Fibroblast of skin of back (primary cell): Measurements from ENCODE around the gene RAB11FIP4.

ENCODE experiments used
- DNase-seq: peaks from one replicate; pipeline ENCODE4 v3.0.0-alpha.2; 2013

The RAB11FIP4 gene

DNA sequence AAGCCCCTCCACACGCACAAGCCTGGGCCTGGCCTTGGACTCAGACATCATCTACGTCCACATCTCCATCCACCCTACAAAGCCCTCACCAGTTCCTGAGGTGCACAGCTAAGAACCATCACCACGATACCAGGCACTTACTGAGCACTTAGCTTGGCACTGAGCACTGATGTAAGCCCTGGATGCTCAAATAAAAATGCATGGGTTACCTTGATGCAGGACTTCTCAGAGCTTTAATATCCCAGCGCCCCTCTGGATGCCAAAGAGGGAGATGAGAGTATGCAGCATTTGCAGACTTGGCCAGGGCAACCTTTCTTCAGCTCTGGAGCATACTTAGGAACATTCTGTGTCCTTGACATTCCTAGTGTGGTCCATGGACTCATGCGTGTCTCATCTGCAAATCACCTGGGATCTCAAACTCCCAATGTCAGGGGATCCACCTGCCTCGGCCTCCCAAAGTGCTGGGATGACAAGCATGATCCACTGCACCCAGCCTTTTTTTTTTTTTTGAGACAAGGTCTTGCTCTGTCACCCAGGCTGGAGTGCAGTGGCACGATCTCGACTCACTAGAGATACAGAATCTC is 69.8 kb downstream of the RAB11FIP4 start:
- DNase-seq = no peak

DNA sequence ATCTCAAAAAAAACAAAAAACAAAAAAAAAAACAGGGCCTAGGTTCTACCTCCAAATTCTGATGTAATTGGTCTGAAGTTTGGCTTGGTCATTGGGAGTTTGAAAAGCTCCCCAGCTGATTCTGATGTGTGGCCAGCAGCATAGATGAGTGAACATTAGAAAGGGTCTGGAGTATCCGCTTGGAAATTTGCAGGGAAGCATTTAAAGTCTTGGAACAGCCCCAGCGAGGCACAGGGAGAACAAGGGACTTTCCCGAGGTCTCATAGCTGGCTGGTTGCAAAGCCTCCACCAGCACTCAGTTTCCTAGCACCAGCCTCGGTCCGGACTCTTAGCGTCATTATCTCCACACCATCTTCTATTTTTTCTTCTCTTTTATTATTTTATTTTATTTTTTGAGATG is 70.8 kb downstream of the RAB11FIP4 start:
- DNase-seq = no peak

DNA sequence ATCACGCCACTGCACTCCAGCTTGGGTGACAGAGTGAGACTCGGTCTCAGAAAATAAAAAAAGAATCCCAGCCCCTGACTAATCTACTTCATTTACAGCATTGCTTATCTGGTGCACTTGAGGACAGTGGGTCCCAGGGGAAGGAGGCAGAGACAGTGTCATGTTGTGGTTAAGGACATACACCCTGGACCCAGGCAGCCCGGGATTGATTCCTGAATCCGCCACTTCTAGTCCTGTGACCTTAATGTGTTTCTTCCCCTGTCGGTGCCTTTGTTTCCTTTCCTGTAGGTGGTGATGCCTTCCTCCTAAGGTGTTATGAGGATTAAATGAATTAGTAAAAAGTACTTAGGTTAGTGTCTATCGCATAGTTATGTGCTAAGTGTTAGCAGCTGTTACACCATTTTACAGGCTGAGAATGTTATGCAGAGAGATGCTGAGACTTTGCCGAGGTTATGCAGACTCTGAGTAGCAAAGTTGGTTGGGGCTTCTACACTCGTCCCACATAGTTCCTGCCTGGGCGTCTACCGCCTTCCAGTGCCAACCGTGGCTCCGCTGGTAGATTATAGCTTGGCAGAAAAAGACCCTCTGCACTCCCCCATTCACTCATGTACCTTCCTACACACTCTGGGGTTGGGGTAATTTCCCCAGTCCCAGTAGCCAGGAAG is 74.8 kb downstream of the RAB11FIP4 start:
- peak; percentile 19 for DNase-seq

DNA sequence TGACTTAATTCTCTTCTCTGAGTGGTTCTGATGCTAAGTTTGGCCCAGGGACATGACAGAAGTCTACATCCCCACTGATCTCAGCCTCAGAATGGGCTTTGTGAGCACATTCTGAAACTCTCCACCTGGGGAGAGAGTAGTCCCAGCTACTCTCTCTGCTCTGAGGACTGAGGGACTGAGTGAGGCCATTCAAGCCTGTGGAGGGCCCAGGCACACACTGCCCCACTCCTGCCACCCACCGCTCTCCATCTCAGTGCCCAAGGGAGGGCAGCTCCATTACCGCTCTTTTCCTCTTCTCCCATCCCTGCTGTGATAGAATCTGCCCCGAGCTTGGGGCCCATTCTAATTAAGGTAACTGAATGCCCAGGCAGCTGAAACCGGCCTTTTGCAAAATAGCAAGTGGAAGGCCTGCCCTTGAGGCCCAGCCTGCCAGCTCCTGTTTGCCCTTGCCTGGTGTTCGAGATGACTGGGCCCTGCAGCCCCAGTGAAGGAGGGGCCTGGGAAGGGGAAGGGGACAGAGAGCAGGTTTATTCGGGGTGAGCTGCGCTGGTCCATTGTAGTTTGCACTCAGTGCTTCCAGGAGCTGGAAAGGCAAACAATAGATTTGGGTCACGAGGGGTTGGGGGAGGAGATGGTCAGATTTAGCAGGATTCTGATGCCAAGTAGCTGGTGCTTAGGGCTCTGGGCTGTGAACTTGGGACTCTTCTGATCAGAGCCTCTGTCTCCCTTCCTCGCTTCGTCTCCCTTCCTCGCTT is 76.2 kb downstream of the RAB11FIP4 start:
- DNase-seq = no peak

DNA sequence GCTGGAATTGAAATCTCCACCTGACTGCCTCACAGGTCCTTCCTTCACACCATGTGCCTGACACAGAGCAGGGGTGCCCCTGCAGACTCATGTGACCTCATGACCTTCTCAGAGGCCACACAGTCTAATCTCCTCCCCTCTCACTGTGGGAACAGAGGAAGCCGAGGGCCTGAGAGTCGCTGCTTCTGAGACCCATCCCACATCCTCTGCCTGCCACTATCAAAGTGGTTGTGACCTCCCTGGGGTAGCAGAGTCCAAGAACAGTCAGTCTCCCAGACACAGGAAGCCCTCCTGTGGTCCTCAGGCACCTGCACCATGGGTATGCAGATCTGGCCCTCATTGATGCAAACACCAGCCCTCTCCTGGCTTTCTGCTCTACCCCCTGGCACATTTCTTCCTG is 78.5 kb downstream of the RAB11FIP4 start:
- no peak for DNase-seq

DNA sequence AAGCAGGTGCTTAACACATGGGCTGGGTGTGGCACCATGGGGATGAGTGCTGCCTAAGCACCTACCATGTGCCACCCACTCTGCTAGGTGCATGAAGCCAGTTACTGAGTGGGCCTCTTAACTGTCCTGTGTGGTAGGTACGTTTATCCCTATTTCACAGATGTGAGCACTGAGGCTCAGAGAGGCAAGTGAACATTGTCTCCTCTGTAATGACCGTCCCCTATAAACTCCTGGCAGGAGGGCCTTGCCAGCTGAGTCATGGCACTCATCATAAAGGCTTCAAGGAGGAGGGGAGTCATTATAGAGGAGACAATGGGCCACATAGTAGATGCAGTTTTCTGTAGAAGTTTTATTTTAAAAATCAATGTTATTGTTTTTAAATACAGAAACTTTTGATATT is 79.1 kb downstream of the RAB11FIP4 start:
- no peak for DNase-seq

DNA sequence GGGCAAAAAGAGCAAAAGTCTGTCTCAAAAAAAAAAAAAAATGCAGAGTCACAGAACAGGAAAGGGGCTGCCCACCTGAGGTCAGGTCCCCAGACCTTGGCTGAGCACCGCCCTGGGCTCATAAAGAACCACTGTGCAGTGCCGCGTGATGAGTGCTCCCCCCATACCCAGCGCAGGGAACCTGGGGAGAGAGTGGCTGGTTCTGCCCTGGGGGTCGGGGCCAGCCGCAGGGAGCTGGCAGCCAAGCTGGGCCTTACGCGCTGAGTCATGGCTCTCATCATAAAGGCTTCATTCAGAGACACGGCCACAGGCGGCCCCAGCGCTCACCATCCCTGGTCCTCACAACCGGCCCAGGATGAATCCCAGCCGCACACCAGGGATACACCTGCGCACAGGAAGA is 80.7 kb downstream of the RAB11FIP4 start:
- no peak for DNase-seq

DNA sequence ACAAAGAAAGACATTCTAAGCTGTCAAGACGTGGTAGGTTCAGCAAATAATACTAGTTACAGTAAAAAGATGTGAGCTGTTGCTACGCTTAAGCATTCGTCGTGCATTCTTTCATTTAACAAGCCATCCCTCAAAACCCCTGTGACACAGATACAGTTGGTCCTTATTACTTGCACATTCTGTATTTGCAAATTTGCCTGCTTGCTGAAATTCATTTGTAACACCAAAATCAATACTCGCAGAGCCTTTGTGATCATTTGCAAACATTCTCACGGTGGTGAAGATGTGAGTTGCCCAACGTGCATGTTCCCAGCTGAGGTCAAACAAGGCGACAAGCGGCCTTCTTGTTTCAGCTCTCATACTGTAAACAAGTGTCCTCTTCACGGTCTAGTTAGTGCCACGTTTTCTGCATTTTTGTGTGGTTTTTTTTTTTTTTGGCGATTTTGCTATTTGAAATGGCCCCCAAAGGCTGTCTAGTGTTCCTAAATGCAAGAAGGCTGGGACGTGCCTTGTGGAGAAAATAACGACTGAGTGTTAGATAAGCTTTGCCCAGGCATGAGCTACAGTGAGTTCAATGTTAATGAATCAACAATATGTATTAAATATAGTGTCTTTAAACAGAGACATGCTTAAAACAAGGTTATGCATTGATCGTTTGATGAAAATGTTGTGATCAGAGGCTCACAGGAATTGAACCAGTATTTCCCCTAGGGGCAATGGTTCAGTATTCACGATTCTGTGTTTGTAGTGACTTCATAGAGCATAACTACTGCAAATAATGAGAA is 84.1 kb downstream of the RAB11FIP4 start:
- DNase-seq = no peak

DNA sequence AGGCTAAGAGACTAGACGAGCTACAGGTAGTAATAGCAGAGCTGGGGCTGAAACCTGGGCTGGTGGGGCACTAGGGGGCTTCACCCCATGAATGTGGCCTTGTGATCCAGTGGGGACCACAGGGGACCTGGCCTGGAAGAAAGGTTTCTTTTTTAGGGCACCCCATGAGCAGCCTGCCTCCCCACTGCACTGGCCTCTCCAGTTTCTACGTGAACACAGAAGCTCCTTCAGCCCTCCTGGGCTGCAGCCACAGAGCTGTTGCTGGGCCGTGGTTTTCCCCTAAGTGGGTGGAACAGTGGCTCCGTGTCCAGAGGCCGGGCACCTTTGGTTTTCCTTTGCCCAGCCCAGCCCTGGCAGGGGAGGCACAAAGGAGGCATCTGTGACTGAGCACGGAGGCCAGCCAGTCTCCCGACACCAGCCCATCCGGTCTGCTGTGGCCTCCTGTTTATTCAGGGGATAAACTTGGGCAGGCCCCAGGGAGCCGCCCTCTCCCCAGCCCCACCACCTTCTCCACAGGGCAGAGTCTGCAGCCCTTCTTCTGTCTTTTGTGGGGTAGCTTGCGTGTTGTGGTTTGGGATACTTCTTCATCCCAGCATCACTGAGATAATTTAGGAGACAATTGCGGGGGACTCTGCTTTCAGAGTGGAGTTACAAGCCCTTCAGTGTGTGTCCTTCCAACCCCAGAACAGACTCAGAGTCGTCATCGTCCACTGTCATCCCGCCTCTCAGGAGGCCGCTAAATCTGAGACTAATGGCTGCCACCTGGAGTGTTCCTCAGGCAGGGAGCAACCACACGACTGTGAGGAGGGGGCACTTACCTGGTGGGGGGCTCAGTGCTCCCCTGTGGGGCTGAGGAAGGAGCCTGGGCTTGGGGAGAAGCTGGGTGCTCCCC is 85.3 kb downstream of the RAB11FIP4 start:
- DNase-seq = no peak

DNA sequence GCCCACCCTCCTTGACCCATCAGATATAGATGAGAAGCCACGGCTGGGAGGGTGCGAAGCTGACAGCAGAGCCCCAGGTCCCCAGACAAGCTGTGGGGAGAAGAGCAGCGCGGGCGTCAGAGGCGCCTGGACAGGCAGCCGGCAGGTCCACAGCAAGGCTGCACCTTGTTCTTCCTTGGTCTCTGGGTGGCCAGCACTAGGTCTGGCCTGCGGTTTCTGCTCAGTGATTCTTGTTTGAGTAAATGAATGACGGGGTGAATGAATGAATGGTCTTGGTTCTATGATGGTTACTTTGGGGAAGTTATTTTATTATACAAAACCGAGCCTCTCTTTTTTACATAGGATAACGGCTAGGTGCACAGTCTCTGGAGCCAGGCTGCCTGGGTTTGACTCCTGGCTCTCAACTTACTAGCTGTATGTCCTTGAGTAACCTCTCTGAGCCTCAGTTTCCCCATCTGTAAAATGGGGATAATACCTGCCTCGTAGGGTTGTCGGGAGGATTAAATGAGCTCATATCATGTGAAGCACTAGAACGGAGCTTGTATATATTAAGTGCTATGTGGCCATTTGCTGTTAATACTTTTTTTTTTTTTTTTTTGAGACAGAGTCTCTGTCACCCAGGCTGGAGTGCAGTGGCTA is 86.1 kb downstream of the RAB11FIP4 start:
- DNase-seq = no peak

DNA sequence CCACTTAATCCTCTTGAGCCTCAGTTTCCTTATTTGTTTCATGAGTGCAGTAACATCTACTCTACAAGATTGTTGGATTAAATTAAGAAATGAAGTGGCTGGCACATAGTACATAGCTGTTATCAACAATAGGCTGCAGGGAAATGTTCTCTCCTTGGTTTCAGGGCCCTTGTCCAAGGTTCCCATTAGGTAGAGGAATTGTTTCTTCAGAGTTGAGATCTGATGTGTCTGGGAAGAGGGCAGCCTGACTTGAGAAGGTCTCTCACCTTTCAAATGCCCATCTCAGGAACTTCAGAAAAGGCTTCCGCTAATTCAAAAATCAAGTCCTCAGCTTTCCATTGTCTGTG is 87.6 kb downstream of the RAB11FIP4 start:
- DNase-seq = no peak

DNA sequence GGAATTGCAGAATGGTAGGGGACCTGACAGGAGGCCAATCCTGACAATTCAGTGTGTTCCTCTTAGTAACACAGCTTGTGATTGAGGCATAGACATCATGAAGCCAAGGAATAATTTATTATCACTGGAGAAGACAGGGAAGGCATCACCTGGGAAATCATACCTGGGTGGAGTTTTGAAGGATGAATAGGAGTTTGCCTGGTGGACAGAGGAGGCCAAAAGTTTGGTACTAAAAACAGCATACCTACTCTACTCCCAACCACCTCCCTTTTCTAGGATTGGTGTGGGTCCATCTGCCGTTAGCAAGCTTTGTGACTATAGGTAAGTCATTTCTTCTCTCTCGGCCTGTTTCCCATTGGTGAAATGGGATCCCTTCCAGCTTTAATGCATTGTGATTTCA is 88.0 kb downstream of the RAB11FIP4 start:
- DNase-seq = no peak

DNA sequence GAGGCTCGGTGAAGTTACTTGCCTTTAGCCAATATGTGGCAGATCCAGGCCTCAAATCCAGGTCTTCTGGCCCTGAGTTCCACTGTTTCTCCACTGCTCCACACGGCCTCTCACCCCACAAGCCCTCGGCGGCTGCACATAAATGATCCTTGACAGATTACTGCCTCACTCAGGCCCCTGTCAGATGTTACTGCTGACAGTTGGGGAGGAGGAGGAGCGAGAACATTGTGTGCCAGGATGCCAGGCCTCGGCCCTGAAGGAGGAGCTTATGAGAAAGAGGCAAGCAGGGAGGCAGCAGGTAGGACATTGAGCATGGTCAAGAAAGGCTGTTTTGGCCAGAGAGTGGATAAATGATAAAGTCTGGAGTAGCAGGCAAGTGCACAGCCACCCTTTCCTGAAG is 88.6 kb downstream of the RAB11FIP4 start:
- DNase-seq = no peak

DNA sequence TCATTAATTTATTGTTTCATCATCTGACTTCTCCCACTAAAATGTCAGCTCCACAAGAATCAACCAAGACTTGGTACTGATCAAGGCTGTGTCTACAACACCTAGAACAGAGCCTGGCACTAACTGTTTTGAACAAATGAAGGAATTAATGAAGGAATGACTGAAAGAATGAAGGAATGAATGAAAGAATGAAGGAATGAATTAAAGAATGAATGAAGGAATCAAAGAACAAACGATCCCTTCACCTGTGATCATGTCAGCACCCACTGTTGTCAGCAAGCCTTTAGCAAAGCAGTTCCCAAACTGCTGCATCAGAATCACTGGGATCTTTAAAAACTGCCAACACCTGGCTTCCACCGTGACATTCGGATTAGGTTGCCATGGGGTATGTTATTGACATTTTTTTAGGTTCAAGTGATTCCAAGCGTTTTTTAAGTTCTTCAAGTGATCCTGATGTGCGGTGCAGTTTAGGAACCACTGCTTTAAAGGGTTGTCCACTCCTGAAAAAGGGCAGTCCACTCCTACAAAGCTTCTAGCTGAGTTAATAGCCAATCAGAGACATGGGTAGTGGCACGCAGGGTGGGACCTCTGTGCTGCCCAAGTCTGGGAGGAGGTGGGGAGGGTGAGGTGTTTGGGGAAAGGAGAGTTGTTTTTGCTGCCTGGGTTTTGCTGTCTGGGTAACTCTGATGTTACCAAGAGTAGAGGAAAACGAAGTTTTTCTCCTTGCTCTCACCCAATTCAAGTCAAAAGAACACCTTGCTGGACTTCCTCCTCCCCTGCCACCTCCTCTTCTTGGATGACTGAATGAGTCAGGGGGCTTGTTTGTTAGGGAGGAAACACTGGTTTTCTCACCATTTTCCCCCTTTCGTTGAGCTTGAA is 89.7 kb downstream of the RAB11FIP4 start:
- DNase-seq = no peak

DNA sequence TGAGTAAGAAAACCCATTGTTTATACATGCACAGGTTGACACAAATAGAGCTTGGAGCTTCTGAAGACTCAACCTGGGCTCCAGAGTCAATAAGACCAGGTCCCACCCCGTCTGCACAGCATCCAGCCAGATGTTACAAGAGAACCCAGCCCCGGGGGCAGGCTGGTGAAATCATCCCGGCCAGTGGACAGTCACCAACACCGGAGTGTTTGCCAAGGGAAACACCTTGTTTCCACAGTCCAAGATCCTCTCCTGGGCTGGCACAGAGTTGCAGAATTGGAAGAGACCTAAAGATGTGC is 90.3 kb downstream of the RAB11FIP4 start:
- DNase-seq = no peak

DNA sequence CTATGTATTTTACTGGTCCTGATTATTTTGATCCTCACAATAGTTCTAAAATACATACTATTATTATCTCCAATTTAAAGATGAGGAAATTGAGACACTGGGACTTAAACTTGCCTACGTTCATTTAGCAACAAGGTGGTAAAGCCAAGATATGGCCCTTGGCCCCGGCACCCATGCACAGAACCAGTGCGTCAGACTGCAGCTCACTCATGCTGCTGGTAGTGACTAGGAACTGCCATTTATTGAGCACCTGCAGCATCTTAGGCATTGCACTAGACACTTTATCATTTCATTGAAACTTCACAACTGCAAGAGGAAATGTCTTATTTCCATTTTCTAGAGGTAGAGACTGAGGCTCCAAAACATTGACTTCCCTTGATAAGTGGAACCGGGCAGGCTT is 93.3 kb downstream of the RAB11FIP4 start:
- DNase-seq = no peak

DNA sequence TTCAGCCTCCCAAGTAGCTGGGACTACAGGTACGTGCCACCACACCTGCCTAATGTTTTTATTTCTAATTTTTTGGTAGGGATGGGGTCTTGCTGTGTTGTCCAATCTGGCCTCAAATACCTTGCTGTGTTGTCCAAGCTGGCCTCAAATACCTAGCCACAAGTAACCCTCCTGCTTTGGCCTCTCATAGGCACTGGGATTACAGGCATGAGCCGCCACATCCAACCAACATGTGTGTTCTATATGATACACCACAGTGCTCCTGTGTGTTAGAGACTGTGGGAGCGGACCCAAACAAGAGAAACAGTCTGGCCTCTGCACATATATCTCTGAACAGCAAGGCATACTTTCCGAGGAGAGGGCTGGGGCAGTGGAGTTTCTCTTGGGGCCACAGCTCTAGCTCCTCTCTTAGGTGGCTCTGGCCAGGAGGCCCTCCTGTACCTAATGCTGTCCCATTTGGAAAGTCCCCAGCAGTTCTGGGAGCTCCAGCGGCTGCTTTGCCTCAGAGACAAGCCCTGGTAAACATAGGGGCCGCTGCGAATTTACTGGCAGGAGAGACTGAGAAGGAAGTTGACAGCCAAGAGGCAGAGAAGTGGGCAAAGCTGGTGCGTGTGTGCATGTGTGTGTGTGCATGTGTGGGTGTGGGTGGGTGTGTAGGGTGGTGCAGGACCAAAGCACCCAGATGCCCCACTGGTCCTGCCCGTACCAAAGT is 95.0 kb downstream of the RAB11FIP4 start:
- no peak for DNase-seq

DNA sequence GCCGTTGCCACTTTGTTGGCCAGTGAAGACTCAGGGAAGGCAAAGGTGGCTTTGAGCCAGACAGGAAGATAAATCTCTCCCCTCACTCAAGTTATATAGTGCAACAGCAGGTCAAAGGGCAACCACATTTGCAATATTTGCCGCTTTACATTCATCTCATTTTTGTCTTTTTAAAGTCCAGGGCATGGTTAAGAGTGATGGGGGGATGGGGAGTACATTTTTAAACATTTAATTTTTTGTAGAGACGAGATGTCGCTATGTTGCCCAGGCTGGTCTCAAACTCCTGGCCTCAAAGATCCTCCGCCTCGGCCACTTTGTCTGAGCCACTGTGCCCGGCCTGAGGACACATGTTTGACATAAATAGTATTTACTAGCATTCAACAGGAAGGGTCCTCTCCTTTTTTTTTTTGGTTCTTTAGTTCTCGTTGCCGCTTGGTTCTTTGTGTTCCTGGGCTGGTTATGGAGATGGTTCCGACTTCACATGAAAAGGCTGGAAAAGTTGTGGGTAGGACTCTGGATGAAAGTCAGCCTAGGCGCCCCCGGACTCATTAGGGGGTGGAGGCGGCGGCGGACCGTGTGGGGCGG is 95.7 kb downstream of the RAB11FIP4 start:
- no peak for DNase-seq

DNA sequence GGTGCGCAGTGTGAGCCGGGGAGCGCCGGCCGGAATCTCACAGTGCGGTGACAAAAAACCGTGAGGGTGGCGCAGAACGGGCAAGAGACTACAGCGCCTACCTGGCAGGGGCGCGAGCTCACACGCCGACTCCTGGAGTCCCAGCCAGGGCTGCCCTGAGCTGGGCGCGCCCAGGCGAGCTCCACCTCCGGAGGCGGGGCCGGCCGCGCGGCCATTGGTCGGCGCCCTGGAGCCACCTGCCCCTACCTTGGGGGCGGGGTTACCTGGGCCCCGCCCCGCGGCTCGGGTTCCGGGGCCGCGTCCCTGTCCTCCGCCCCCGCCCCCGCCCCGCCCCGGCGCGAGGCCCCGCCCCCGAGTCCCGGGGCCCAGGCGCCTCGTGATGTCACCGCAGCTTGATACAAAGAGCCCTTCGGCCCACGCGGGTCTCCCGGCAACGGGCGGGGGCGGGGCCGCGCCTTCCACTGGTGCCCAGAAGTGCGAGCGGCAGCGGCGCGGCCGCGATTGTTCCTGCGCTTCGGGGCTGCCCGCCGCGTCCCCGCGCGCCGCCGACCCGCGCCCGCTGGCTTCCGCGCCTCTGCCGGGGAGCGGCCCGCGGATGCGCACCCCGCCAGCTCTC is 96.3 kb downstream of the RAB11FIP4 start:
- peak; percentile 21 for DNase-seq
